Esophagus muscularis mucosa (tissue), 3 donors: ENCODE results near the gene SYT9.

ENCODE experiments used
- POLR2A ChIP-seq: fragments of 450-650 bp; IDR thresholded peaks from one replicate; pipeline ENCODE4 v1.6.1; 2017; ENCODE audit warnings: antibody characterized with exemption, moderate library complexity, mild to moderate bottlenecking, low read depth
- POLR2AphosphoS5 ChIP-seq, 2 donors: sonication (generic); formaldehyde crosslinking; IDR thresholded peaks; one replicate each; pipeline ENCODE4 v1.6.1; 2017; ENCODE audit warnings: antibody characterized with exemption in 2 of 2
- TF ChIP-seq, protein P1 (sequence below), 3 experiments: fragments of 200-600 bp in 2 of 3; fragments of 450-650 bp in 1 of 3; sonication (generic) in 2 of 3; IDR thresholded peaks; one replicate each; pipeline ENCODE4 v1.5.1; 2017 to 2019; ENCODE audit warnings: antibody characterized with exemption in 3 of 3, mild to moderate bottlenecking in 2 of 3, moderate library complexity in 1 of 3

DNA sequence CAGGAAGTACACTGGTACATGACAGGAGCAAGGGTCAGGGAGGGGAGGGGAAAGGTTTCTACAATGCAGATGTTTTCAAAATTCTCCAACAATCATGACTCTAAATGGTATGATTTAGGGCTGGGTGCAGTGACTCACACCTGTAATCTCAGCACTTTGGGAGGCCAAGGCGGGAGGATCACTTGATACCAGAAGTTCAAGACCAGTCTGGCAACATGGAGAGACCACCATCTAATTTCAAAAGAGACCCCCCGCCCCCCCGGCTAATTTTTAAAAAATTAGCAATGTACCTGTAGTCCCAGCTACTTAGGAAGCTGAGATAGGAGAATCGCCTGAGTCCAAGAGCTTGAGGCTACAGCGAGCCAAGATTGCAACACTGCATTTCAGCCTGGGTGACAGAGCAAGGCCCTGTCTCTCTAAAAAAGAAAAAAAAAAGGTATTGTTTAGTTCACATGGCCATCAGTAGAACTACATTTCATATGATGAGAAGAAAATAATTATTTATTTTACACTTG is 217.7 kb downstream of the SYT9 start:
- TF ChIP-seq, protein P1, sequence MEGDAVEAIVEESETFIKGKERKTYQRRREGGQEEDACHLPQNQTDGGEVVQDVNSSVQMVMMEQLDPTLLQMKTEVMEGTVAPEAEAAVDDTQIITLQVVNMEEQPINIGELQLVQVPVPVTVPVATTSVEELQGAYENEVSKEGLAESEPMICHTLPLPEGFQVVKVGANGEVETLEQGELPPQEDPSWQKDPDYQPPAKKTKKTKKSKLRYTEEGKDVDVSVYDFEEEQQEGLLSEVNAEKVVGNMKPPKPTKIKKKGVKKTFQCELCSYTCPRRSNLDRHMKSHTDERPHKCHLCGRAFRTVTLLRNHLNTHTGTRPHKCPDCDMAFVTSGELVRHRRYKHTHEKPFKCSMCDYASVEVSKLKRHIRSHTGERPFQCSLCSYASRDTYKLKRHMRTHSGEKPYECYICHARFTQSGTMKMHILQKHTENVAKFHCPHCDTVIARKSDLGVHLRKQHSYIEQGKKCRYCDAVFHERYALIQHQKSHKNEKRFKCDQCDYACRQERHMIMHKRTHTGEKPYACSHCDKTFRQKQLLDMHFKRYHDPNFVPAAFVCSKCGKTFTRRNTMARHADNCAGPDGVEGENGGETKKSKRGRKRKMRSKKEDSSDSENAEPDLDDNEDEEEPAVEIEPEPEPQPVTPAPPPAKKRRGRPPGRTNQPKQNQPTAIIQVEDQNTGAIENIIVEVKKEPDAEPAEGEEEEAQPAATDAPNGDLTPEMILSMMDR (IDR thresholded peaks at IDR 0.05) = no peak
- no peak for TF ChIP-seq POLR2A
- no peak for TF ChIP-seq POLR2AphosphoS5 (IDR thresholded peaks at IDR 0.05)
